Measurements from ENCODE around the gene ZNHIT6.

GRCh38 chr1:85628791-85629531 is 79.3 kb downstream of the ZNHIT6 start:
- TF ChIP-seq CTCF (conservative IDR thresholded peaks at IDR 0.05) (no peak), EZH2 (IDR thresholded peaks at IDR 0.05; ENCODE audit: low read depth) (no peak)

All from PC-9 (cell line).